Epithelial cell of esophagus (primary cell): ENCODE measurements around the gene FARSB.

Experiments
- DNase-seq: peaks from one replicate; pipeline ENCODE4 v3.0.0; 2010; ENCODE audit warnings: low read depth
- H3K4me3 ChIP-seq: 2 replicates; pipeline ENCODE4 v1.5.1; 2011; ENCODE audit warnings: mild to moderate bottlenecking, low read length, control low read depth
- TF ChIP-seq, protein P1 (sequence below): IDR thresholded peaks from 2 replicates; pipeline ENCODE4 v1.5.1; 2011; ENCODE audit warnings: low read depth, mild to moderate bottlenecking, low read length, control low read depth, inconsistent platforms; ENCODE audit not compliant: insufficient read depth; ENCODE audit errors: missing control alignments

FARSB gene

DNA sequence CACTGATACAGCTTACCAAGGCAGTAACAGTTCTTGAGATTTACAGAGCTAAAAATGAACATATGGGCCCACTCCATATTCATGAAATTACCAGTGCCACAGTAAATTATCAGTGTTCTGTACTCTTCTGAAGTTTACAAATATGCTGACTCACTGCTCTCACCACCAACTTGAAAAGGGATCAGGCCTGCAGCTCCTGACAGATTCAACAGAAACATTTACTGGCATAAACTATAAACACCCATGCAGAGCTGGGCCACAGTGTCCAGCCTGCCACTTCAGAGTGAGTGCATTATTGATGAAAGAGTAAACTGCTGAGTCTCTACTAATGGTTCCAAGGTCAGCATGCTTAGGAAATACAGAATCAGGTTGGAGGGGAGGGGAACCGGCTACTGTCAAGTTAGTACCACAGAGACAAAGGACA lies 83.1 kb downstream of the FARSB start:
- H3K4me3 ChIP-seq, result no peak overlapping the region
- TF ChIP-seq, protein P1, sequence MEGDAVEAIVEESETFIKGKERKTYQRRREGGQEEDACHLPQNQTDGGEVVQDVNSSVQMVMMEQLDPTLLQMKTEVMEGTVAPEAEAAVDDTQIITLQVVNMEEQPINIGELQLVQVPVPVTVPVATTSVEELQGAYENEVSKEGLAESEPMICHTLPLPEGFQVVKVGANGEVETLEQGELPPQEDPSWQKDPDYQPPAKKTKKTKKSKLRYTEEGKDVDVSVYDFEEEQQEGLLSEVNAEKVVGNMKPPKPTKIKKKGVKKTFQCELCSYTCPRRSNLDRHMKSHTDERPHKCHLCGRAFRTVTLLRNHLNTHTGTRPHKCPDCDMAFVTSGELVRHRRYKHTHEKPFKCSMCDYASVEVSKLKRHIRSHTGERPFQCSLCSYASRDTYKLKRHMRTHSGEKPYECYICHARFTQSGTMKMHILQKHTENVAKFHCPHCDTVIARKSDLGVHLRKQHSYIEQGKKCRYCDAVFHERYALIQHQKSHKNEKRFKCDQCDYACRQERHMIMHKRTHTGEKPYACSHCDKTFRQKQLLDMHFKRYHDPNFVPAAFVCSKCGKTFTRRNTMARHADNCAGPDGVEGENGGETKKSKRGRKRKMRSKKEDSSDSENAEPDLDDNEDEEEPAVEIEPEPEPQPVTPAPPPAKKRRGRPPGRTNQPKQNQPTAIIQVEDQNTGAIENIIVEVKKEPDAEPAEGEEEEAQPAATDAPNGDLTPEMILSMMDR, result no peak
- peak; percentile 42 for DNase-seq

DNA sequence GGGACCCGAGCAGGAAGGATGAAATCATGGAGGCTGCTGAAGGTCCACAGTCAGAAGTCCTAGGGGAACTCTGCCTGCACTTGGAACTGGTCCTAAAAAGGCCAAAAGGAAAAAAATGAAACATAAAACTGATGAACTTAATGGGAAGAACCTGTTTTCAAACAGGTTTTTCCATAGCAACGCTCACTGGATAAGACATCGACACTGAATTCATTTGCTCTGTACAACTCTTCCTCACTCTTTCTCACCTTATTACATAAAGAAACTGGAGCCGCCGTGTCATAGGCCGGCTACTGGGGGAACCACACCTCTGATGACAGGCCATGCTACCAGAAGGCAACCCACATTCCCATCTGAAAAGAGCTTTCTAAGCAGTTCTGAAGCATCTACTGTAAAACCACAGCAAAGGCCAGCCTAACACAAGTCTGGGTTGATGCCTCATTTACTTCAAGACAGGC lies 83.6 kb downstream of the FARSB start:
- H3K4me3 ChIP-seq, result no peak overlapping the region
- DNase-seq, result peak; percentile 84
- TF ChIP-seq, protein P1, result no peak

DNA sequence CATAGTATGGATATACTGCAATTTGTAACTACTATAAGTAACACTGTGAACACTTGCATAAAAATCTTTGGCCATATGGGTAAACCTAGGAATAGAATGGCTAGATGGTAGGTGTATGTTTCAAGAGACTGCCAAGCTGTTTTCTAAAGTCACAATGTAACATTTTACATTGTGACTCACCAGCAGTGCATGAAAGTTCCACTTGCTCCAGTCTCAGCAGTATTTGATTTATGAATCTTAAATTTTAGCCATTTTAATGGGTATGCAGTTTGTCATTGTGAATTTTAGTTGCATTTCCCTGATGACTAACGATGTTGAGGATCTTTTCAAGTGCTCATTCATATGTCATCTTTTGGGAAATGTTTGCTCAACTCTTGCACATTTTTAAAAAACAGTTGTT lies 86.1 kb downstream of the FARSB start:
- peak; percentile 11 for DNase-seq
- H3K4me3 ChIP-seq, result no peak overlapping the region
- TF ChIP-seq, protein P1, result no peak

DNA sequence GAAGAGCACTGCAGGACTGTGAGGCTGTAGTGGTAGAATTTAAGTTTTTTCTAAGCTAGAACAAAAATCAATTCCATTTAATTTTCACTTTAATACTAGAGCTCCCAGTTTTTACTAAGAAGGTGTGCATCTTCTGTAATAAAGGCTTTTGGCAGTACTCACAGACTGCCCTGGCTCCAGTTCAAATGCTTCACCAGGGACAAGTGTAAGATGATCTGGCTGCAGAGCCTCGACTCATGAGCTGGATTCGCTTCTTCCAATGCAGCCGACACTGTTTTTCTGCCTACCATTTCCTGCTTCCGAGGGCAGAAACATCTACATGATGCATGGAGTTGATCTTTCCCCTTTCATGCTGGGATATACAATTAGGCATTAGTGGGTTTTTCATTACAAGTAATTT lies 87.0 kb downstream of the FARSB start:
- peak; percentile 22 for DNase-seq
- TF ChIP-seq, protein P1, result no peak
- no peak overlapping the region for H3K4me3 ChIP-seq

DNA sequence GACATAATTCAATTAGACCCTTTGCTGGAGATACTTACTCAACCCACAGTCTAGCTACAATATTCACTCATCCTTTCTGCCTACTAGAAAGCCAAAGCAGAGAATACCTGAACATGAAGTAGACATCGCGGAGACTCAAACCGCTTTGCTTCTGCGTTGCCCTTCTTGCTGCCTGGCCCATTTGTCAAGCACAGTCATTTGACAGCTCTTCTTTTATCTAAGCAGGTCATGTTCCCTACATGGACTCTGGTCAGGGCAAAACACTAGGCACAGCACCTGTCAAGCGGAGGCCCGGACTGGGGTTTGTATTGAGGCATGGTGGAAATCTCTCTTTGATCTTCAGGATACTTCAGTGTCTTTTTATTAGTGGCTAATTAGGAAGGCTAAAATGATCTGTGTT lies 89.7 kb downstream of the FARSB start:
- H3K4me3 ChIP-seq, result no peak overlapping the region
- DNase-seq, result no peak
- TF ChIP-seq, protein P1, result no peak

DNA sequence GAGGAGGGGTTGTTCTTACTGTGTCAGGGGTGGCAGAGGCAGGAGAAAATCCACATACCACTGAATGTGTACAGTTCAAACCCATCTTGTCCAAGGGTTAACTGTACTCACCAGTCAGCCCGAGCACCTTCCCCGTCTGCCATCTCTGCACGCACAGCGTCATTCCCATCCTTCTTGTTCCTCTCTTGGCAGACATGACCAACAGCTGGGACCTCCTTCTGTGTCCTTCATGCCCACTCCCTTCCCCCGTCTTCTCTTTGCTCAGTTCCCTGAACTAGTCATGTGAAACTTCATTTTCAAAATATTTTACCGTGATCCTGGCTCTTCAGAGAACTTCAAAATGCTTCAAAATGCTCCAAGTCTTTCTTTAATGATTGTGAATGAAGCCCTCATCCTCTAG lies 92.0 kb downstream of the FARSB start:
- H3K4me3 ChIP-seq, result no peak overlapping the region
- no peak for DNase-seq
- TF ChIP-seq, protein P1, result no peak

DNA sequence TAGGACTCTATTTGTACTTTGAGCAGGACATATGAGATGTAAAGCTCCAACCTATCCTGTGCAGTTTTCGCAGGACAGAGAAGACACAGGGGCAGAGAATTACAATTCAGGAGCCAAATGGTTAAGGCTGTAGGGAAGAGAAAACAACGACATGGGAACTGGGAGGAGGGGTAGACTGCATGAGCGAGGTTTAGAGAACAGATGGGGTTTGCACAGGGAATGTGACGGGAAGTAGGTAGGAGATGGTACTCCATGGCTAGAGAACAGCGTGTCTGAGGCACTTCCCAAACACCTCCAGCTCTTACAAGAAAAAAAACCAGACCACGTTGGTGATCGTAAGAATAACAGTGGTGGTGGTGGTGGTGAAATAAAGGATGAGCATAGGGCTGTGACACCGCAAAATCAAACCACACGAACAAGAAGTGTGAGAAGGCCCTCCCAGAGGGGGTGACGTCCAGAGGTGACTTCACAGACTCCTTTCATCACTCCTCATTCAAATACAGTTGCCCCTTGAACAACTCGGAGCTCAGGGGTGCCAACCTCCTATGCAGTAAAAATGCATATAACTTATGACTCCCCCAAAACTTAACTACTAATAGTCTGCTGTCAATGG lies 92.7 kb downstream of the FARSB start:
- DNase-seq, result no peak
- TF ChIP-seq, protein P1, result no peak
- H3K4me3 ChIP-seq, result no peak overlapping the region
